ENCODE measurements around the gene HS1BP3. TPM values are rescaled to one million over a fixed set of nuclear protein-coding genes. Genes with fewer than 3 reads are reported as not detected.
A peak's percentile ranks its signal among the peaks of the same experiment; 100 is the strongest.

HS1BP3 gene
- total RNA-seq, 1 donor: 25.9 TPM

DNA sequence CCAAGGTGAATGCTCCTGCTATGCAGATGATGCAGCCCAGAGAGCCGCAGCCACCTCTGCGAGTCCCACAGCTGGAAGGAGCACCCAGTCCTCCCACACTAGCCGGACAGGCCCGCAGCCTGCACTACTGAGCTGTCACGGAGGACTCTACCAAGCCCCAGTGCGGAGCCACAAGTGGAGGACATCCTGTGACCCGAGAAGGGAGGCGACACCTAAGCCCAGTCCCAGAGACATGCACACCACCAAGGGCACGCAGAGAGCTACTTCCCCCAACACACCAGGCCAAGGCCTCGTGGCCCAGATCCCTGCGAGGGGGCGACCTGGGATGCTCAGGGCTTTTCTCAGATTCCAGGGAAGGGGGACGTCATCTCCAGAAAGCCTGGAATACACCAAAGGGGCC is 12.9 kb downstream of the HS1BP3 start:
- no peak overlapping the region for H3K4me3 ChIP-seq (ENCODE audit: low read depth, low read length)
- DNase-seq (ENCODE audit: low read depth): no peak
- TF ChIP-seq, protein P1, sequence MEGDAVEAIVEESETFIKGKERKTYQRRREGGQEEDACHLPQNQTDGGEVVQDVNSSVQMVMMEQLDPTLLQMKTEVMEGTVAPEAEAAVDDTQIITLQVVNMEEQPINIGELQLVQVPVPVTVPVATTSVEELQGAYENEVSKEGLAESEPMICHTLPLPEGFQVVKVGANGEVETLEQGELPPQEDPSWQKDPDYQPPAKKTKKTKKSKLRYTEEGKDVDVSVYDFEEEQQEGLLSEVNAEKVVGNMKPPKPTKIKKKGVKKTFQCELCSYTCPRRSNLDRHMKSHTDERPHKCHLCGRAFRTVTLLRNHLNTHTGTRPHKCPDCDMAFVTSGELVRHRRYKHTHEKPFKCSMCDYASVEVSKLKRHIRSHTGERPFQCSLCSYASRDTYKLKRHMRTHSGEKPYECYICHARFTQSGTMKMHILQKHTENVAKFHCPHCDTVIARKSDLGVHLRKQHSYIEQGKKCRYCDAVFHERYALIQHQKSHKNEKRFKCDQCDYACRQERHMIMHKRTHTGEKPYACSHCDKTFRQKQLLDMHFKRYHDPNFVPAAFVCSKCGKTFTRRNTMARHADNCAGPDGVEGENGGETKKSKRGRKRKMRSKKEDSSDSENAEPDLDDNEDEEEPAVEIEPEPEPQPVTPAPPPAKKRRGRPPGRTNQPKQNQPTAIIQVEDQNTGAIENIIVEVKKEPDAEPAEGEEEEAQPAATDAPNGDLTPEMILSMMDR (IDR thresholded peaks at IDR 0.05; ENCODE audit: insufficient read depth, low read depth, low read length): no peak

DNA sequence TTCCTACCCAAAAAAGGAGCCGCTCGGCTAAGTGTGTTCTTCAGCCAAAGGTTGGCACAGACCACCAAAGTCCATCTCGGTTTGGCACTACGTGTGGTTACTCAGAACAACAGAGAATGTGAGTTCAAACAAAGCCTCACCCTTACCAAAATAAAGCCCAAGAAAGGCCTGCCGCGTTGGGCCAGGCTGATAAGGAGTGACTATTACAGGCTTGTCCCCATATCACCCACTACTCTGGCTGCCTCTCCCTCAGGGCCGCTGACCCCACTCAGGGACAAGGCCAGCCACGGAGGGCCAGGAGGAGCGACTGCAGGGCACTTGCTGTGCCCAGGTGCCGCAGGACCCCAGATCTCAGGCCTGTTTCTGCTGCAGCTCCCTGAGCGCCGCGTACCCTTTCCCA is 13.8 kb downstream of the HS1BP3 start:
- TF ChIP-seq, protein P1 (IDR thresholded peaks at IDR 0.05; ENCODE audit: insufficient read depth, low read depth, low read length): no peak
- no peak for DNase-seq (ENCODE audit: low read depth)
- H3K4me3 ChIP-seq (ENCODE audit: low read depth, low read length): no peak overlapping the region

DNA sequence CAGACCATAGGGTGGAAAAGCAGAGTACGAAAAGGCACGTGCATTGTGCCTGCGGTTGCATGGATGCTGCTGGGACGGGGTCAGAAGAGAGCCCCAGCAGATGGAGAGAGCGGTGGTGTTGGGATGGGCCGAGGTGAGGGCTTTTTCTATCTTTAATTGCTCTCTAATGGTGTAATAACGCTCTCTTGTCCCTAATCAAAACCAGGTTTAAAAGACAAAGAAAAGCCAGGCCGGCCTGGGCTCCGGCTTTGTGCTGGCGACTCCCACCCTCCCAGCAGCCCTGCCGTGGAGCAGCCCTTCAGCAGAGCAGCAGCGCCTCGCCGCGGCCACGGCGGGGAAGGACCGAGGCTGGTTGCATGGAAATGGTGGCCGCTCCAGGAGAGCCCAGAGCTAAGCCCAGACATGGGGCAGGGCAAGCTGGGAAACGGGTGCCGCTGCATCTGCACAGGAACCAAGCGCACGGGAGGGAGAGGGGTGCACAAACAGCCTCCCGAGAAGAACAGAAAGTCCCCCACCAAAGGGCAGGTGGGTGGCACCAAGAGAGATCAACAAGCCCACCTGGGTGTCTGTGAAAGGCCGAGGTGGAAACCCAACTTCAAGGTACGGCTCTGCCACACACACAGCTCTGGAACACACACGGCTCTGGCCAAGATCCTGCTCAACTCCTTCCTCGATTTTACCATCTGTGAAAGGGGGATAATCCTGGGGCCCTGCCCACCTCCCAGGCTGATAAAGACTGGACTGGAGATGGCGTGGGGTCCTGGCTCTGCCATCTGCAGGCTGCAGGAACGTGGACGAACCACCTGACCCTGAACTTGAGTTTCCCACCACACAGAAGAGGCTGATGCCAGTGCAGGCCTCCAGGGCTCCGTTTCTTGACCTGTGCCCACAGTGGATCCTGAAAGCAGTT is 15.0 kb downstream of the HS1BP3 start:
- no peak overlapping the region for H3K4me3 ChIP-seq (ENCODE audit: low read depth, low read length)
- TF ChIP-seq, protein P1 (IDR thresholded peaks at IDR 0.05; ENCODE audit: insufficient read depth, low read depth, low read length): peak; percentile 98
- DNase-seq (ENCODE audit: low read depth): peak; percentile 83

DNA sequence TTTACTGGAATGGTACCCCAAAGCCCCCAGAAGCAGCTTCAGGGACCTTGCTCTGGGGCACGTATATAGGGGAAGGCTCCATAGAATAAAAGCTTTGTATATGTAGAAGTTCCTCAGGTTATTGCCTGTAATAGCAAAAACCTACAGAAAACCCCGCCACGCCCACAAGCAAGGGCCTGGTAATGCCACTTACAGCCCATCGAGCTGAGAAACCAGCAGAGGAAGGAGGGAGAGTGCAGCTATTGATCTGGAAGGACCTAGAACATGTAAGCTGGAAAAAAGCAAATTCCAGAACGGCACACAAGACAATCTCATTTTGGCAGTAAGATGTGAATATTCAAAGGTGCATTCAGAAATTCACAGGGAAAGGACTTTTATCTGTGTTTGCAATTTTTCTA is 15.8 kb downstream of the HS1BP3 start:
- DNase-seq (ENCODE audit: low read depth): no peak
- TF ChIP-seq, protein P1 (IDR thresholded peaks at IDR 0.05; ENCODE audit: insufficient read depth, low read depth, low read length): no peak
- no peak overlapping the region for H3K4me3 ChIP-seq (ENCODE audit: low read depth, low read length)

DNA sequence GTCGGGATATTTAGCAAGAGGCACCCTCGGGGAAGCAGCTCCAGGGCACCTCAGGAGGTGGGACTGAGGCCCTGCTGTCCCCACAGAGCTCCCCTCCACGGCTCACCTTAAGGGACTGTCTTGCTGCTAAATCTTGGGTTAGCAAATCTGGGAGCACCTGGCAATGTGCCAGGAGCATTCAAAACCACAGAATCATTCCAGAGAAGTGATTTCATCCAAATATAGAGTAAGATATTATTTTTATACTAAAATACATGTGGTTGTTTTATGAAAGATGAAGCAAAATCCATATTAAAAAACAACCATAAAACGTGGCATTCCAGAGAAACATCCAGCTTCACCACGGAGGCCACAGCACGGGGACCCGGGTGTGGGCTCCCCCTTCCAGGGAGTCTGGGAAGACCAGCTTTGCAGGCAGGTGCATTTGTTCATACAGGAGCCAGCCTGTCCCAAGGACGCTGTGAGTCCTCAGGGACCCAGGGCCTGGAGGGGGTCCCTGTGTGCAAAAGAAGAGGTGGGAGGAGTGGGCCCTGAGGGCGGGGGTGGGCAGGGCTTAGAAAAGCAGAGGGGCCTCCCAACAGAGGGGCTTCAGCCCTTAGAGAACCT is 16.3 kb downstream of the HS1BP3 start:
- DNase-seq (ENCODE audit: low read depth): peak; percentile 62
- TF ChIP-seq, protein P1 (IDR thresholded peaks at IDR 0.05; ENCODE audit: insufficient read depth, low read depth, low read length): no peak
- no peak overlapping the region for H3K4me3 ChIP-seq (ENCODE audit: low read depth, low read length)

DNA sequence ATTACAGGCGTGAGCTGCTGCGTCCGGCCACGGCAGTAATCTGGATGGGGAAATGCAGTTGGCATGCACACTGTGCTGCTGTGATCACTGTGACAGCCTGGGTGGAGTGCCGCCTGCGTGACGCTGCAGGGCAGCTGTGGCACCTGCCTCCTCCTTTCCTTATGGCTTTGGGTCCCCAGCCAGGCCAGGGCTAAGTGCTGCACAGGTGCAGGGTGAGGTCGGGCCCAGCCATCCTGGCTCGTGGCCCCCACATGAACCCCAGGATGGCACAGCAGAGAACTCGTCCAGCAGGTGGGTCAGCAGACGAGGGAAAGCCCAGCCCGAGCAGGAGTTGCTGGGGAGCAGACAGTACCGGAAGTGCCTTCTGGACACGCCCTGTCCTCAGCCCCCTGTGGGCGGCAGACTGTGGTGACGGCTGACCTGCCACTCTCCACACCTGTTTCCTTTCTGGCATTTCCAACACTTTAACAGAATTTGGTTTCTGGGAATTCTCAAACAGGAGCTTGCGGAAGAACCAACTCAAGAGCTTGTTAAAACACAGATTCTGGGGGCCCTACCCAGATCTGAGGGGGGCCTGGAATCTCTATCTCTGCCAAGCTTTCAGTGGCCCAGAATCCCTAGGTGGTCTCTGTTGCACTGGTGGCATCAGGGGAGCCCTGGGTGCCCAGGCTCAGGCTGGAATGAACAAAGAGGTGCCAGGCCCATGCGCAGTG is 16.9 kb downstream of the HS1BP3 start:
- TF ChIP-seq, protein P1 (IDR thresholded peaks at IDR 0.05; ENCODE audit: insufficient read depth, low read depth, low read length): no peak
- no peak overlapping the region for H3K4me3 ChIP-seq (ENCODE audit: low read depth, low read length)

More for the DNA sequence above, 16.9 kb downstream of the HS1BP3 start:
- DNase-seq (ENCODE audit: low read depth): no peak
